Fibroblast of lung (primary cell): ENCODE results near the gene ZDHHC14. TPM values are rescaled to one million over a fixed set of nuclear protein-coding genes. Genes with fewer than 3 reads are reported as not detected.

Source experiments
- DNase-seq, 2 donors: peaks; one replicate each; pipeline versions ENCODE4 v3.0.0 to v3.0.0-alpha.2; 2010; ENCODE audit warnings: low read depth in 2 of 2
- H2AFZ ChIP-seq: 2 replicates; pipeline ENCODE4 v1.5.1; 2012; ENCODE audit warnings: low read length, control low read depth, inconsistent platforms
- H3K27ac ChIP-seq: 2 replicates; pipeline ENCODE4 v1.5.1; 2011; ENCODE audit warnings: low read length, control low read depth; ENCODE audit not compliant: insufficient read depth
- H3K27me3 ChIP-seq: 2 replicates; pipeline ENCODE4 v1.5.1; 2011; ENCODE audit warnings: mild to moderate bottlenecking, low read length; ENCODE audit not compliant: control insufficient read depth, insufficient read depth
- H3K36me3 ChIP-seq: 2 replicates; pipeline ENCODE4 v1.5.1; 2011; ENCODE audit warnings: low read length; ENCODE audit not compliant: control insufficient read depth, insufficient read depth
- H3K4me1 ChIP-seq: 2 replicates; pipeline ENCODE4 v1.5.1; 2011; ENCODE audit warnings: low read length; ENCODE audit not compliant: control insufficient read depth, insufficient read depth; ENCODE audit errors: extremely low read depth
- H3K4me2 ChIP-seq: 2 replicates; pipeline ENCODE4 v1.5.1; 2011; ENCODE audit warnings: low read length, control low read depth; ENCODE audit not compliant: insufficient read depth; ENCODE audit errors: extremely low read depth
- H3K4me3 ChIP-seq, 4 experiments: fragments of 200-600 bp in 1 of 4; sonication (generic) in 1 of 4; replicated peaks in 1 of 4; 2 replicates each; pipeline ENCODE4 v1.5.1; 2011 to 2016; ENCODE audit warnings: low read length in 4 of 4, low read depth in 3 of 4, mild to moderate bottlenecking in 3 of 4, control low read depth in 2 of 4, inconsistent platforms in 1 of 4, mixed read lengths in 1 of 4; ENCODE audit not compliant: insufficient read depth in 1 of 4; ENCODE audit errors: control extremely low read depth in 1 of 4
- H3K79me2 ChIP-seq: 2 replicates; pipeline ENCODE4 v1.5.1; 2012; ENCODE audit warnings: mild to moderate bottlenecking, low read length, inconsistent platforms; ENCODE audit not compliant: control insufficient read depth, insufficient read depth
- H3K9ac ChIP-seq: 2 replicates; pipeline ENCODE4 v1.5.1; 2011; ENCODE audit warnings: mild to moderate bottlenecking, low read length, control low read depth; ENCODE audit not compliant: insufficient read depth
- H3K9me3 ChIP-seq: 2 replicates; pipeline ENCODE4 v1.5.1; 2012; ENCODE audit warnings: low read depth, low read length; ENCODE audit not compliant: control insufficient read depth, insufficient read depth
- H4K20me1 ChIP-seq: 2 replicates; pipeline ENCODE4 v1.5.1; 2011; ENCODE audit warnings: low read length; ENCODE audit not compliant: control insufficient read depth, insufficient read depth; ENCODE audit errors: extremely low read depth
- CTCF ChIP-seq, 2 donors: IDR thresholded peaks in 1 of 2; conservative IDR thresholded peaks in 1 of 2; 1 replicate in 1 of 2; 2 replicates in 1 of 2; pipeline ENCODE4 v1.5.1; 2011 to 2012; ENCODE audit warnings: low read length in 2 of 2, control low read depth in 1 of 2, inconsistent platforms in 1 of 2, low read depth in 1 of 2, mild to moderate bottlenecking in 1 of 2
- EZH2 ChIP-seq: IDR thresholded peaks from 2 replicates; pipeline ENCODE4 v1.5.1; 2012; ENCODE audit warnings: low read length, control low read depth, mild to moderate bottlenecking; ENCODE audit errors: missing control alignments
- polyA plus RNA-seq, 2 donors: library from polyadenylated mRNA; depleted of rRNA in 1 of 2; stranded (reverse) in 1 of 2; unstranded in 1 of 2; fragments of >200 nt; gene quantifications; 2 replicates each; pipeline ENCODE4 v1.2.1, GENCODE V29; 2011 to 2012; ENCODE audit warnings: missing spikeins in 1 of 2
- total RNA-seq: library from RNA; depleted of rRNA; stranded (reverse); fragments of >200 nt; gene quantifications from 2 replicates; pipeline ENCODE4 v1.2.1, GENCODE V29; 2014

ZDHHC14 gene
- total and polyA plus RNA-seq, 2 donors (not counting 1 experiment from before 2014, with no cell fraction given): 1.7 to 3.5 TPM

DNA sequence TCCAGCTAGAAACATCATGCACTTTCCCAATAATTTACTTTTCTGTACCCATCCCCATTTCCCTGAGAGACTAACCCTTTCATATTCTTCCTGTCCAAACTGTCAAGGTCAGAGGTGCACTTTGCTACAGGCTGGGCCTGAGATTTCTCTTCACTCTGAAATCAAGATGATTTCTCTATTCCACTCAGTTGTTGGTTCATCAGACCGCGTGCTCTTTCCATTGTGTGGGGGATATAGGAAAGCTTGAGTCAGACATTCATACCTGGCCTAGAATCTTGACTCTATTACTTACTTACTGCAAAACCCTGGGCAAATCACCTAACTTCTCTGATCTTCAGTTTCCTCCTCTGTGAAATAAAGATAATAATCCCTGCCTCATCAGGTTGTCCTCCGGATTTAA lies 4.7 kb upstream of the ZDHHC14 start:
- no peak overlapping the region for H3K4me3 ChIP-seq
- no peak overlapping the region for H3K4me2 ChIP-seq
- H3K36me3 ChIP-seq: no peaks in the 10 kb centered on the region
- H2AFZ ChIP-seq: no peak overlapping the region
- no peak overlapping the region for H3K27ac ChIP-seq
- no peaks in the 10 kb centered on the region for H4K20me1 ChIP-seq
- H3K9ac ChIP-seq: no peak overlapping the region
- TF ChIP-seq EZH2: no peak
- H3K79me2 ChIP-seq: no peaks in the 10 kb centered on the region
- no peak for DNase-seq
- H3K4me1 ChIP-seq: no peaks in the 10 kb centered on the region
- no peaks in the 10 kb centered on the region for H3K27me3 ChIP-seq
- no peaks in the 10 kb centered on the region for H3K9me3 ChIP-seq

GRCh38 chr6:157376706-157377230 lies 4.2 kb upstream of the ZDHHC14 start:
- H3K36me3 ChIP-seq: no peaks in the 10 kb centered on the region
- no peaks in the 10 kb centered on the region for H3K27me3 ChIP-seq
- H3K4me1 ChIP-seq: no peaks in the 10 kb centered on the region
- no peak overlapping the region for H3K27ac ChIP-seq
- no peaks in the 10 kb centered on the region for H3K79me2 ChIP-seq
- TF ChIP-seq CTCF (conservative IDR thresholded peaks at IDR 0.05 in 1 of 2, IDR thresholded peaks at IDR 0.05 in 1 of 2; ENCODE audit: low read depth in 1 of 2, low read length in 2 of 2) (no peak), EZH2 (no peak)
- H3K9me3 ChIP-seq: no peaks in the 10 kb centered on the region
- DNase-seq: peak in 1 of 2 donors; percentile 17
- no peak overlapping the region for H3K4me3 ChIP-seq
- no peak overlapping the region for H3K4me2 ChIP-seq
- no peaks in the 10 kb centered on the region for H4K20me1 ChIP-seq
- no peak overlapping the region for H3K9ac ChIP-seq
- H2AFZ ChIP-seq: no peak overlapping the region

GRCh38 chr6:157379656-157380457 lies 1.1 kb upstream of the ZDHHC14 start:
- Histone ChIP-seq H3K27ac (peak overlapping the region; percentile 68), H2AFZ (peak overlapping the region; percentile 95), H3K4me2 (peak overlapping the region; percentile 76), H3K9ac (peak overlapping the region; percentile 59), H3K4me3 (peak overlapping the region; percentile 60 to 92 (median 74)), H3K4me1 (no peaks in the 10 kb centered on the region), H3K9me3 (no peaks in the 10 kb centered on the region), H3K79me2 (no peaks in the 10 kb centered on the region), H3K36me3 (no peaks in the 10 kb centered on the region), H4K20me1 (no peaks in the 10 kb centered on the region), H3K27me3 (no peaks in the 10 kb centered on the region)
- TF ChIP-seq CTCF (conservative IDR thresholded peaks at IDR 0.05 in 1 of 2, IDR thresholded peaks at IDR 0.05 in 1 of 2; ENCODE audit: low read depth in 1 of 2, low read length in 2 of 2) (no peak), EZH2 (no peak)
- DNase-seq: peak; percentile 89 to 90
